AG04449 (cell line): Measurements from ENCODE around the gene MDM4.

Experiments
- CTCF ChIA-PET: fragments of 350-600 bp; formaldehyde crosslinking; extraction: SDS; loops from one replicate; lab custom pipeline; 2021; ENCODE audit warnings: antibody characterized with exemption; lab: Yijun Ruan, JAX
- POLR2A ChIA-PET: fragments of 400-600, 350-600 bp; formaldehyde crosslinking; extraction: SDS; loops from one replicate; lab custom pipeline; 2020; ENCODE audit warnings: antibody characterized with exemption, inconsistent platforms; lab: Yijun Ruan, JAX
- DNase-seq: peaks from one replicate; pipeline ENCODE4 v3.0.0-alpha.2; 2010; ENCODE audit warnings: low read depth, low spot score
- H3K4me3 ChIP-seq: 2 replicates; pipeline ENCODE4 v1.5.1; 2011; ENCODE audit warnings: low read depth, mild to moderate bottlenecking, control low read depth, low read length
- CTCF ChIP-seq: IDR thresholded peaks from one replicate; pipeline ENCODE4 v1.5.1; 2011; ENCODE audit warnings: mild to moderate bottlenecking, moderate library complexity, low read length, control low read depth, inconsistent platforms; ENCODE audit not compliant: insufficient read depth; ENCODE audit errors: missing control alignments

Gene MDM4, protein sequence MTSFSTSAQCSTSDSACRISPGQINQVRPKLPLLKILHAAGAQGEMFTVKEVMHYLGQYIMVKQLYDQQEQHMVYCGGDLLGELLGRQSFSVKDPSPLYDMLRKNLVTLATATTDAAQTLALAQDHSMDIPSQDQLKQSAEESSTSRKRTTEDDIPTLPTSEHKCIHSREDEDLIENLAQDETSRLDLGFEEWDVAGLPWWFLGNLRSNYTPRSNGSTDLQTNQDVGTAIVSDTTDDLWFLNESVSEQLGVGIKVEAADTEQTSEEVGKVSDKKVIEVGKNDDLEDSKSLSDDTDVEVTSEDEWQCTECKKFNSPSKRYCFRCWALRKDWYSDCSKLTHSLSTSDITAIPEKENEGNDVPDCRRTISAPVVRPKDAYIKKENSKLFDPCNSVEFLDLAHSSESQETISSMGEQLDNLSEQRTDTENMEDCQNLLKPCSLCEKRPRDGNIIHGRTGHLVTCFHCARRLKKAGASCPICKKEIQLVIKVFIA

GRCh38 chr1:204516180-204516879, at the start of gene MDM4:
Gene MDM4, plus strand, starts transcription at chr1:204516406. Its CDS starts 9,113 bp downstream, at chr1:204525519.
- POLR2A ChIA-PET, result interaction anchor here (0.6 to 1.6 kb wide), 6 partner anchors 8 to 745 kb away, joined by 3 to 26 read pairs (median 3); no protein-coding TSS in a partner anchor
- no peak for TF ChIP-seq CTCF
- peak within 1 kb of the TSS; percentile 90 for H3K4me3 ChIP-seq
- CTCF ChIA-PET, result interaction anchor here (0.8 to 3.6 kb wide), 6 partner anchors 9 to 291 kb away, joined by 3 to 20 read pairs (median 10); no protein-coding TSS in a partner anchor
- DNase-seq, result peak; percentile 83

DNA sequence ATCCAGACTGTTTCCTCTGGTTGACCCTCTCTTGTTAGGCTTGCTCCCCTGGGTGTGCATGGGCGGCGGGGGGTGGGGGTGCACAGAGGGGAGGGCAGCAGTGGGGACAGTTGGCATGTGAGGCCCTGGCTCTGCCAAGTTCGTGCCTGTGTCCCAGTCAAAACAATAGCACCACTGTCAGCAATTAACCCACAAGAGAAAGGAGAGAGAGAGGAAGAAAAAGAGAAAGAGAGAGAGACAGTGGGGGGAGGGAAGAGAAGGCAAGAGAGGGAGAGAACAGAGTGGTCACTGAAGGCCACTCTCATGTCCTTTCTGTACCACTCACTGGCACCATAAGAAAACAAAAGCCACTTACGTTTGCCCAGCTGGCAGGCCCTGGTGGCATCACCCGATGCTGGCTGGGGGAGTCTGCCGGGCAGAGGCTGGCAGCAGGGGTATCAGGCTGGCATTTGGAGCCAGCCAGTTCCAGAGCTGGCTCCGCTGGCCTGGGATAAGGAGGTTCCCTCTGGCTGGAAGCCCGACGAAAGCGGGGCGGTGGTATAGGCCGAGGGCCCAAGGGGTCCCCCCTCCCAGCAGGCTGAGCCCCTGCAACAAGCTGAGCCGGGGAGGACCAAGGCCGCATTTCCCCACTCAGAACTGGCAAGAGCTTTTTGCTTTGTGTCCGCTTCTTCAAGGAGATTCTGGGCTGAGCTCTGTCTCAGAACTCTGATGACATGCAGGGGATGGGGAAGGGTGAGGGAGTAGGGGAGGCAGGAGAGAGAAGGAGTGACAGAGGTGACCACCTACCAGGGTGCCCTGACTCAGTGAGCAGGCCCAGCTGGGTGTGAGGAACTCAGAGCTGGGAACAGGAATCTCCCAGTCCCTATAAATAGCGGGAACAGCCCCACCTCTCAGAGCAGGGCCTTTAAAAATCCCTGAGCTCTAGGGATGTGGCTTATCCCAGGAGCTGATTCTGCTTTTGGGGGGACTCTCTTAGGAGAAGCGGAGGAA, 49.5 kb upstream of the MDM4 start:
- no peak overlapping the region for H3K4me3 ChIP-seq
- no peak for TF ChIP-seq CTCF
- no peak for DNase-seq
- ChIA-PET CTCF (interaction anchor here (0.9 to 3.0 kb wide), 14 partner anchors 8 to 37 kb away, joined by 3 to 20 read pairs (median 4); no protein-coding TSS in a partner anchor), POLR2A (interaction anchor here (0.5 kb wide), 1 partner anchor 1061 kb away, joined by 3 read pairs; no protein-coding TSS in a partner anchor)

DNA sequence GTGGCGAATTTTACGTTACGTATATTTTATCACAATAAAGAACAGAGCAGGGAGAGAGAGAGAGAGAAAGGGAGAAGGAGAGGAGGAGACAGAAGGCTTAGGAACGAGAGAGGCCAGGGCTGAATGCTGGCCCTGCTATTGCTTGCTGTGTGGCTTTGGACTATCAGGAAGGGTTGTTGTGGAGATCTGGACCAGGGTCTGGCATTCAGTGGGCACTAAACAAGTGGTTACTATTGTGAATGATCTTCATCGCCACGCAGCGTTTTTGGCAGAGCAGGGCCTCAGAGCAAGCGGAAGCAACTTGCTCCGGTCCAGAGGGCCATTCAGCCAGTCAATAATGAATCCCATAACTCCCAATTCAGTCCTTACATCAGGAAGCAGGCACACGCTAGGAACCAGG, 48.0 kb upstream of the MDM4 start:
- TF ChIP-seq CTCF, result no peak
- ChIA-PET POLR2A (no interaction called here), CTCF (interaction anchor here (0.6 to 3.0 kb wide), 6 partner anchors 11 to 39 kb away, joined by 3 to 20 read pairs (median 4); no protein-coding TSS in a partner anchor)
- H3K4me3 ChIP-seq, result no peak overlapping the region
- DNase-seq, result no peak

DNA sequence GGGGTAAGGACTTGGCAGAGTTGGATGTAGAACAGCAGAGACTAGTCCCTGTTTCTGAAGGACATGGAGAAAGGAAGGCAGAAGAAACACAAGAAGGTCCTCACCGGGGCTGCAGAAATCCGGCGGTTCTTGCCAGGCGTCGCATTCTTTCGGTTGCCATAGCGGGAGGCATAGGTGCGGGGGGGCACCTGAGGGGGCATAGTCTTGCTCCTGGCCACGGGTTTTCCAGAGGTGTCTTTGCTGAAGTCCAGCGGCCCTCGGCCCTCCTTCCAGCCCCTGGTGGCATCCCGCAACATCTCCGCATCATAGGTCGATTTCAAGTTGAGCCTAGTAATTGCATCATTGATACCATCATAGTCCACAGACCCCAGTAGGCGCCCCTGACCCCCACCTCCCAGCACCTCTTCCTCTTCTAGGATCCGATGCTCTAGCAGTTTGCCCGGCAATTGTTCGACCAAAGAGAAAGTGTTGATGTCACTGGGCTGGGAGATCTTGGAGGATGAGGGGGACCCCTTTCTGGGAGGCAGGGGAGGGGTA, 47.4 kb upstream of the MDM4 start:
- ChIA-PET POLR2A (no interaction called here), CTCF (interaction anchor here (1.3 to 2.2 kb wide), 4 partner anchors 10 to 38 kb away, joined by 3 to 9 read pairs (median 8); no protein-coding TSS in a partner anchor)
- no peak overlapping the region for H3K4me3 ChIP-seq
- TF ChIP-seq CTCF, result no peak
- no peak for DNase-seq

- ChIA-PET CTCF (interaction anchor here (1.3 to 2.2 kb wide), 4 partner anchors 10 to 38 kb away, joined by 3 to 9 read pairs (median 8); no protein-coding TSS in a partner anchor), POLR2A (no interaction called here)
- TF ChIP-seq CTCF, result no peak
- no peak overlapping the region for H3K4me3 ChIP-seq
- DNase-seq, result no peak
Observed at GRCh38 chr1:204469304-204469703, 46.9 kb upstream of the MDM4 start.
